AG09319 (cell line): ENCODE data around the gene GFM1.

Source experiments
- DNase-seq: peaks from one replicate; pipeline ENCODE4 v3.0.0-alpha.2; 2010; ENCODE audit warnings: low read depth; ENCODE audit errors: extremely low read depth
- TF ChIP-seq, protein P1 (sequence below): IDR thresholded peaks from 2 replicates; pipeline ENCODE4 v1.5.1; 2011; ENCODE audit warnings: low read depth, mild to moderate bottlenecking, inconsistent platforms, low read length, moderate library complexity

The GFM1 gene

DNA sequence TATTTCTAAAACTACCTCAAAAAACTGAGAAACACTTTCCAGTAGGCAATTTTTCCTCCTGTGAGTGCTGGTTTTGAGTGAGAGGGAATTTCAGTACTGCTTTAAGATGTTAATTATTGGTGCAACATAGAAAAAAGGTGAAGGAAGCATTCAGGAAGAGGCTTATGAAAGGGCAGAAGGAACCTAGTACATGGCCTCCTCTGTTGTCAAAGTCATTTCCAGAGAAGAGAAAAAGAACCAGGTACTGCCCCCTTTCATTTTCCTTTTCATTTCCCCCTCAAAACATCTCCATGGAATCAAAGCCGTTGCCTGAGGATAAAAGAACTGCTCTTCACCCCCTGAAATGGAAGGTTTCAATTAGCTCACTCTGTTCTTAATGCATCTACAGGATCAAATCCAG, 68.1 kb downstream of the GFM1 start:
- TF ChIP-seq, protein P1, sequence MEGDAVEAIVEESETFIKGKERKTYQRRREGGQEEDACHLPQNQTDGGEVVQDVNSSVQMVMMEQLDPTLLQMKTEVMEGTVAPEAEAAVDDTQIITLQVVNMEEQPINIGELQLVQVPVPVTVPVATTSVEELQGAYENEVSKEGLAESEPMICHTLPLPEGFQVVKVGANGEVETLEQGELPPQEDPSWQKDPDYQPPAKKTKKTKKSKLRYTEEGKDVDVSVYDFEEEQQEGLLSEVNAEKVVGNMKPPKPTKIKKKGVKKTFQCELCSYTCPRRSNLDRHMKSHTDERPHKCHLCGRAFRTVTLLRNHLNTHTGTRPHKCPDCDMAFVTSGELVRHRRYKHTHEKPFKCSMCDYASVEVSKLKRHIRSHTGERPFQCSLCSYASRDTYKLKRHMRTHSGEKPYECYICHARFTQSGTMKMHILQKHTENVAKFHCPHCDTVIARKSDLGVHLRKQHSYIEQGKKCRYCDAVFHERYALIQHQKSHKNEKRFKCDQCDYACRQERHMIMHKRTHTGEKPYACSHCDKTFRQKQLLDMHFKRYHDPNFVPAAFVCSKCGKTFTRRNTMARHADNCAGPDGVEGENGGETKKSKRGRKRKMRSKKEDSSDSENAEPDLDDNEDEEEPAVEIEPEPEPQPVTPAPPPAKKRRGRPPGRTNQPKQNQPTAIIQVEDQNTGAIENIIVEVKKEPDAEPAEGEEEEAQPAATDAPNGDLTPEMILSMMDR: no peak
- DNase-seq: no peak

DNA sequence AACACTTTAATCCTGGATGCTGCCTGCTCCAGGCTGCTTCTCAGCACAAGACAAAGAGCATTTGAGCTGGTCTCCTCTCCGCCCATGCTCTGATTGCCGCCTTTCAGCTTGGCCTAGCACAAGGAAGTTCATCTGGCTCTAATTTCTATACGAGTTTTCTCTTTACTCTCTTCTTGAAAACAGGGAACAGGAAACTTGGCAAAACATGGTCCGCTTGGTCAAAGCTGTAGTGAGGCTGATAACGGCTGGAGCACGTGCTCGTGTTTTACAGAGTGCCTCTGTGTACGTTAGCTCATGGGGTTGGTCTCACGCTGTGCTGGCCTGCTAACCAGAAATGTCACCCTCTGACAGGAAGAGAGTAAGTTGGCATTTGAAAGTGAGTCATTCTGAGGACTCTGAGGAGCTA, 68.8 kb downstream of the GFM1 start:
- DNase-seq: no peak
- TF ChIP-seq, protein P1: no peak

DNA sequence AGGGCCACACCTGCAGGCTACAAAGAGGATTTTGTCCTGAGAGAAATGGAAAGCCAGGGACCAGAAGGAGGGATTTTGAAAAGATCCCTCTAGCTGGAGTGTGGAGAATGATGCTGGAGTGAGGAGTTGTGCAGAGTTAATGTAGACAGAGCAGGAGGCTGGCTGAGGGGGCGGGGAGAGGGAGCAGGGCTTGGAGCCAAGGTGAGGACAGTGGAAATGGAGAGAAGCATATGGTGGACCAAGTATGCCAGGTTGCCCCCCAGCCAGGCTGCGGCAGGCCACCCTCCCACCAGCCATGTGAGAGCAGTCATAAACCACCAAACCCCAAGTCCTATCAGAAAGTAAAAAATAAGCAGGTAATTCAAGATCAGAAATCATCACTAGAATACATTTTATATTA, 73.2 kb downstream of the GFM1 start:
- no peak for DNase-seq
- TF ChIP-seq, protein P1: no peak

DNA sequence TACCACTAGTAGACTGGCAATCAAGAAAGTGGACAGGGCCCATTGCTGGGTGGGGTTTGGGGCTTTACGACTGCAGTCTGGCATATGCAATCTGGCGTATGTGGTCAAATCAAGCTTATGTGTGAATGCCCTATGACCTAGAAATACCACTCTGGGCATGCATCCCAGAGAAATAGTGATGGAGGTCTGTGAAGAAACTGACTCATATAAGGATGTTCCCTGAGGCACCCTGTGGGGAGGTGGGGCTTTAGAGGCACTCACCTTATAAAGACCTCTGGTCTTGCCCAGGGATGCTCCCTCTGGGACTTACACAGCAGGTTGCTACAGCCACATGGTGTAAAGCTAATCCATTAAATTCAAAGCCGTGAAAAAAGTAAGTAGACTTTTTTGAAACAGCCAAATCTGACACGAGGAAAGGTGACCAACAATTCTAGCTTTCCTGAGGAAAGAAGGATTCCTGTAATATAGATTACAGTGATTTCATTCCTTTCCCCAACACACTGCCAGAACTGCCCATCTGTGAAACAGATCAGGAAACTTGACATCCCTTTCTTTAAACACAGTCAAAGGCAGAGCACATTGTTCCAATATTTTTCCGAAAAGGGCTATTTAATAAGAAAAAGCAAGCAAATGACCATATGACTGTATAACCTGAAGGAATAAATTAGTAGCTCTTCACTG, 74.3 kb downstream of the GFM1 start:
- TF ChIP-seq, protein P1: no peak
- peak; percentile 85 for DNase-seq

DNA sequence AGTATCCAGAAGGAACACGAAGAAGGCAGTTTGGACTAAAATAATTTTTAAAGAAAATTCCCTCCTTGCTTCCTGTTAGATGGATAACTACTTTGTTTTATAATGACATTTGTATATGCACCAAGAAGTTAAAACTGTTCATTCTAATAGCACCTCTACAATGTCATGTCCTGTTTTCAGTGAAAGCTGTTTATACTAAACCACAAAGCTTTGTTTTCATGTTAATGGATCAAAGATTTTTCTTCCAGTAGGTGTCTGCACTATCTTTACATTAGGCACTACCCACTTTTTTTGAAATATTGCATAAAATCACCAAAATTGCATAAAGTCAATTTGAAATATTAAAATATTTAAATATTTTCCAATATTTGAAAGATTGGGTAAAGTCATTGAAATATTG, 77.8 kb downstream of the GFM1 start:
- no peak for DNase-seq
- TF ChIP-seq, protein P1: no peak

DNA sequence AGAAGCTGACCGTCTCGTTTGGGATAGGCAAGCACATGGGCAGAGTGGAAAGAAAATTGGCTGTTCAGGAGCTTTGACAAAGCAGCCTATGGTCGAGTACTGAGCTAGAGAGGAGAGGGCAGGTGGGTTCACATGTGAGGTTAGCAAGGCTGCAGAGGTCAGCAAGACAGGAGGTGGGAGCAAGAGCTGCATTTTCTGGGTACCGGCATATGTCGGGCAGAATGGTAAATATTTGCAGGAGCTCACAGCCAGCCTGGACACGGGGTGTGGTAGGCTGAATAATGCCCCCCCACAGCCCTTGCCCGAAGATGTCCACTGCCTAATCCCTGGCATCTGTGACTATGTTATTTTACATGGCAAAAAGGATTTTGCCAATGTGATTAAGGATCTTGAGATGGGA, 79.7 kb downstream of the GFM1 start:
- DNase-seq: no peak
- TF ChIP-seq, protein P1: no peak

DNA sequence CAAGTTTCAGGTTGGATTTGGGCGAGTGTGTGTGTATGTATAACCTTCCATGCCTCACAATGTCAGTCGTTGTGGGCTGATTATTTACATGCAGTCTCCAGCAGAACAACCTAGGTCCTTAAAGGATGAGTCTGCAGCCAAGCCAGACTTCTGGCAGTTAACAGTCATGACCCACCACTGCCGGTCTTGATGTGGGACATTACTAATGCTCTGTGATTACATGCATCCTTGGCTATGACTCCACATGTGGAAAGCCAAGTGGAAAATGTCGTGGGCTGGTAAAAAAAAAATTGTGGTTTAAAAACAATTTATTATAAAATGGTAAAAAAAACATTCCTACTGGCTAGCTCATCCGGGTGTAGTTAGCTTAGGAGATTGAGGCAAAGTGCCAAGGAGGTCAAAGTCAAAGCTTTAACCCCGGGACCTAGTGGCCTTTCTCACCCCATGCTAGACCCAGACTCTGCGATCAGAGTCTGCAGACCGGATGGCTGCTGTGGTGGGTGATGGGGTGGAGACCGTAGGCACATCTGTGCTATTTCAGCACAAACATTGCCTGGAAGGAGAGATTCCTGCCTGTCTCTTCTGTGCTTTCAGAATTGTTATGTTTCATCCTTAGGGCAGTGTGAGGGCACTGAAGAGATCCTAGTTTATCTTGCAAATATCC, 81.2 kb downstream of the GFM1 start:
- peak; percentile 88 for DNase-seq
- TF ChIP-seq, protein P1: no peak
